MCF 10A (cell line): ENCODE data around the gene FBXO38. TPM values are rescaled to one million over a fixed set of nuclear protein-coding genes. Genes with fewer than 3 reads are reported as not detected.

Experiments used
- BruUV-seq: library from RNA; stranded (reverse); fragments of 400-500 nt; replicated peaks from 2 replicates; lab custom pipeline; 2021; lab: Mats Ljungman, UMichigan
- CTCF ChIA-PET: fragments of 300-600 bp; sonication (Branson Sonifier 250); formaldehyde crosslinking; extraction: SDS; loops from one replicate; lab custom pipeline; 2021; ENCODE audit warnings: antibody characterized with exemption, inconsistent platforms; lab: Yijun Ruan, JAX
- POLR2A ChIA-PET: fragments of 300-600, 350-650 bp; sonication (Branson Sonifier 250); formaldehyde crosslinking; extraction: SDS; loops from one replicate; lab custom pipeline; 2020; ENCODE audit warnings: antibody characterized with exemption, inconsistent platforms; lab: Yijun Ruan, JAX
- DNase-seq: peaks from one replicate; pipeline ENCODE4 v3.0.0-alpha.2; 2018; ENCODE audit not compliant: unreplicated experiment
- H3K27ac Mint-ChIP-seq: one replicate; pipeline ENCODE4 v1.8.0; 2022; ENCODE audit warnings: mild to moderate bottlenecking, low read depth, mixed read lengths; ENCODE audit not compliant: unreplicated experiment
- H3K27me3 Mint-ChIP-seq: one replicate; pipeline ENCODE4 v1.8.0; 2022; ENCODE audit warnings: mixed read lengths; ENCODE audit not compliant: insufficient read depth, unreplicated experiment
- H3K36me3 Mint-ChIP-seq: one replicate; pipeline ENCODE4 v1.8.0; 2022; ENCODE audit warnings: mild to moderate bottlenecking, moderate library complexity, mixed read lengths; ENCODE audit not compliant: insufficient read depth, unreplicated experiment
- H3K4me1 Mint-ChIP-seq: one replicate; pipeline ENCODE4 v1.8.0; 2022; ENCODE audit warnings: mixed read lengths; ENCODE audit not compliant: insufficient read depth, unreplicated experiment
- H3K4me3 Mint-ChIP-seq: one replicate; pipeline ENCODE4 v1.8.0; 2022; ENCODE audit warnings: mild to moderate bottlenecking, moderate library complexity, mixed read lengths; ENCODE audit not compliant: unreplicated experiment
- H3K9me3 Mint-ChIP-seq: one replicate; pipeline ENCODE4 v1.8.0; 2022; ENCODE audit warnings: mixed read lengths; ENCODE audit not compliant: unreplicated experiment
- intact Hi-C: fragments of 100-400 bp; cut with micrococcal nuclease; formaldehyde crosslinking; loops from 2 replicates; pipeline ENCODE4 v1.14.1; 2022
- total RNA-seq: library from RNA; stranded (reverse); gene quantifications from 2 replicates; pipeline ENCODE4 v1.2.3, GENCODE V29; 2022
- TF ChIP-seq, protein P1 (sequence below): fragments of 200-600 bp; IDR thresholded peaks from one replicate; pipeline ENCODE4 v1.8.0; 2022; ENCODE audit warnings: antibody characterized with exemption, mild to moderate bottlenecking; ENCODE audit not compliant: unreplicated experiment

The FBXO38 gene
- total RNA-seq, 1 experiment from 2014 or later = 54.4 TPM

DNA sequence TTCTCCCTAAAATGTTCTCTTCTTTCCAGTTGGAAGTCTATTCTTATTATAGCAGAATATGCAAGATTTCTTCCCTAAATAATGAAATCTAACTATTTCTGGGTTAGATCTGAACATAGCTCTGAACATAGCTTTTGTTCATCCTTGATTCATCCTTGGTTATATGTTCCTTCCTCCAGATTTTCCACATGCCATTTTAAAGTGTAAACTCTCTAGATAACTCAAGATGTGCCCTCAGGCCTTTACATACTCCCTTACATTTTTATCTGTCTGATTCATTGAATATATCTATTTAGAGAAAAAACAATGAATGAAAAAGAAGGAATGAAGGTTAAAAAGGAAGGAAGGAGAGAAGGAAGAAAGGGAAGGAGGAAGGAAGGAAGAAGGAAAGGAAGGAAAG is 100.9 kb downstream of the FBXO38 start:
- TF ChIP-seq, protein P1, sequence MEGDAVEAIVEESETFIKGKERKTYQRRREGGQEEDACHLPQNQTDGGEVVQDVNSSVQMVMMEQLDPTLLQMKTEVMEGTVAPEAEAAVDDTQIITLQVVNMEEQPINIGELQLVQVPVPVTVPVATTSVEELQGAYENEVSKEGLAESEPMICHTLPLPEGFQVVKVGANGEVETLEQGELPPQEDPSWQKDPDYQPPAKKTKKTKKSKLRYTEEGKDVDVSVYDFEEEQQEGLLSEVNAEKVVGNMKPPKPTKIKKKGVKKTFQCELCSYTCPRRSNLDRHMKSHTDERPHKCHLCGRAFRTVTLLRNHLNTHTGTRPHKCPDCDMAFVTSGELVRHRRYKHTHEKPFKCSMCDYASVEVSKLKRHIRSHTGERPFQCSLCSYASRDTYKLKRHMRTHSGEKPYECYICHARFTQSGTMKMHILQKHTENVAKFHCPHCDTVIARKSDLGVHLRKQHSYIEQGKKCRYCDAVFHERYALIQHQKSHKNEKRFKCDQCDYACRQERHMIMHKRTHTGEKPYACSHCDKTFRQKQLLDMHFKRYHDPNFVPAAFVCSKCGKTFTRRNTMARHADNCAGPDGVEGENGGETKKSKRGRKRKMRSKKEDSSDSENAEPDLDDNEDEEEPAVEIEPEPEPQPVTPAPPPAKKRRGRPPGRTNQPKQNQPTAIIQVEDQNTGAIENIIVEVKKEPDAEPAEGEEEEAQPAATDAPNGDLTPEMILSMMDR = no peak
- no peak for DNase-seq
- peaks cover 8% of the 10 kb centered on the region for H3K9me3 Mint-ChIP-seq
- ChIA-PET CTCF (interaction anchor here (0.6 to 1.5 kb wide), 3 partner anchors 12 to 246 kb away, joined by 3 to 5 read pairs (median 3); no protein-coding TSS in a partner anchor), POLR2A (no interaction called here)
- no peaks in the 10 kb centered on the region for H3K36me3 Mint-ChIP-seq
- no TSS peak for BruUV-seq
- peaks cover 47% of the 10 kb centered on the region for H3K27me3 Mint-ChIP-seq
- no peak overlapping the region for H3K27ac Mint-ChIP-seq
- peaks cover 10% of the 10 kb centered on the region for H3K4me1 Mint-ChIP-seq
- H3K4me3 Mint-ChIP-seq = no peak overlapping the region
- intact Hi-C loops = no loop called here

DNA sequence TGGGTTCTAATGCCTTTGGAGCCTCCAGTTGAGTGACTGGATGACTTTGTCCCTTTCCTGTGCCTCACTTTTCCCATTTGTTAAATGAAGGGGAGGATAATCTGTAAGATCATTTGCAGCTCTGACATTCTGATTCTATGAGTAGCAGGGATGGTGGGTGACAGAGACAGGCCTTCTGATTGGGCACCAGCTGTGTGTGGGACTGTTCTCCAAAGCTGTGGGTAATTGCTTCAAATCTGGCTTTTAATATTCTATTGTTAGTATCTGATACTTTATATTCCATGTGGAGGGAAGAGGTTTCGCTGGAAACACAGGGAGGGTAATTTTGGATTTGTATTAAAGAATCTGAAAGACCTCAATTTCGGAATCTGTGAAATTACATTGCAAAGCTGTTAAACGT is 102.7 kb downstream of the FBXO38 start:
- H3K9me3 Mint-ChIP-seq = peaks cover 8% of the 10 kb centered on the region

DNA sequence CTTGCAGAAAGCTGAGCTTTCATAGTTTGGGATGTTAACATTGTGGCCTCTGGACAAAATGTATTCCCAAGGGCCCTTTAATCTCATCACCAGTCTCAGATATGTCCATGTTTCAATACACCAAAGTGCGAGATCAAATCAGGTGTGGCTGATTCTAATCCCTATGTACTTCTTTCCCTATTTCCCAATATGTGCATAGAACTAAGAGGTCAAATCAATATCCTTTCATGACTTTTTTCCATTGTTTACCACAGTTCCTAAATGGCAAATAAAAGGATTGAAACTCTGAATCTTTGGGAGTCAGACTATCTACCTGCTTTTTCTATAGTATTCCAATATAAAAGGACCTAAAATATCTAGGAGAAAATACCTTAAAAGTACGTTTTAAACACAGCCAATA is 105.0 kb downstream of the FBXO38 start:
- Mint-ChIP-seq H3K27me3 (peaks cover 69% of the 10 kb centered on the region), H3K36me3 (no peaks in the 10 kb centered on the region), H3K9me3 (no peaks in the 10 kb centered on the region), H3K4me1 (peaks cover 5% of the 10 kb centered on the region), H3K4me3 (no peak overlapping the region), H3K27ac (no peak overlapping the region)
- intact Hi-C loops = no loop called here
- ChIA-PET POLR2A (interaction anchor here (1.0 kb wide), 1 partner anchor 177 kb away, joined by 5 read pairs; no protein-coding TSS in a partner anchor), CTCF (no interaction called here)
- TF ChIP-seq, protein P1 = no peak
- no peak for DNase-seq
- BruUV-seq = no TSS peak

More for the DNA sequence above, 102.7 kb downstream of the FBXO38 start:
- BruUV-seq = no TSS peak
- intact Hi-C loops = no loop called here
- ChIA-PET CTCF (interaction anchor here (1.0 kb wide), 1 partner anchor 146 kb away, joined by 3 read pairs; no protein-coding TSS in a partner anchor), POLR2A (no interaction called here)
- H3K27ac Mint-ChIP-seq = no peak overlapping the region
- TF ChIP-seq, protein P1 = no peak
- no peak for DNase-seq
- H3K27me3 Mint-ChIP-seq = peaks cover 65% of the 10 kb centered on the region
- peaks cover 10% of the 10 kb centered on the region for H3K4me1 Mint-ChIP-seq
- no peak overlapping the region for H3K4me3 Mint-ChIP-seq
- H3K36me3 Mint-ChIP-seq = no peaks in the 10 kb centered on the region

DNA sequence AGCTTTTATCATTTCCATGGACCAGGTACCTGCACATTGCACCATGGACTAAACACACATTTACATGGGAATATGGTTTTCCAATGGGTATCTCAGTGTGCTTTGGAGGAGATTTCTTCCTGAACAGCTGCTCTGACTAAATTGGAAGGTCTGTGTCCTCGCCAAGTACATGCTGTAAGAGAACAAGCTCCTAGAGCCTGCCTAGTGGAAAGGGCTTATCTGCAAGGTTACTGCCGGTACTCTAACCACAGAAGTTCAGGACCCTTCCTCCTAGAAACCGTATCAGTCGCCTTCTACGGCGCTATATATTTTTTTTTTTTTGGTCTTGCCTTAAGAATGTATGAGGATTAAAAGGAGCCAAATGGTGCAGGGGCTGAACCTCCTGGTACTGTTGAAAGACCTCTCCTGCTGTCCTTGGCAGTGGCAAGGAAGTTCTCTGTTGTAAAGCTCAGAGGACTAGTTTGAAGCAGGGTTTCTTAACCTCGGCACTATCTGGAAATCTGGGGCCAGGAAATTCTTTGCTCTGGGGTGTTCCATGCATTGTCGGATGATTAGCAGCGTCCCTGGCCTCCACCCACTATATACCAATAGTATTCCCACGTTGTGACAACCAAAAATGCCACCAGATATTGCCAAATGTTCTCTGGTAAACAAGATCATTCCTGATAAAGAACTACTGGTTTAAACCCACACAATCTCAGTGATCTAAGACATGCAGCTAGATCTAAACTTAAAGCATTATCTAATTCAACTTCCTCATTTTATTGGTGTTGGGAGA is 107.4 kb downstream of the FBXO38 start:
- H3K4me3 Mint-ChIP-seq = no peak overlapping the region
- H3K36me3 Mint-ChIP-seq = no peaks in the 10 kb centered on the region
- ChIA-PET CTCF (interaction anchor here (1.1 to 1.4 kb wide), 4 partner anchors 24 to 242 kb away, joined by 3 to 5 read pairs (median 4); no protein-coding TSS in a partner anchor), POLR2A (interaction anchor here (0.5 kb wide), 1 partner anchor 1041 kb away, joined by 3 read pairs; no protein-coding TSS in a partner anchor)
- TF ChIP-seq, protein P1 = no peak
- no TSS peak for BruUV-seq
- H3K9me3 Mint-ChIP-seq = no peaks in the 10 kb centered on the region
- no peak overlapping the region for H3K27ac Mint-ChIP-seq
- intact Hi-C loops = no loop called here
- H3K4me1 Mint-ChIP-seq = no peaks in the 10 kb centered on the region
- DNase-seq = no peak
- H3K27me3 Mint-ChIP-seq = peaks cover 80% of the 10 kb centered on the region
